Muscle of arm (tissue), 12 donors: ENCODE data around the gene HOXD8. TPM values are rescaled to one million over a fixed set of nuclear protein-coding genes. Genes with fewer than 3 reads are reported as not detected.
A peak's percentile ranks its signal among the peaks of the same experiment; 100 is the strongest.

Experiments used
- DNase-seq: peaks from one replicate; pipeline ENCODE4 v3.0.0-alpha.2; 2013
- polyA plus RNA-seq, 12 donors: library from polyadenylated mRNA; unstranded; fragments of 120-200 nt; gene quantifications; one replicate each; pipeline ENCODE4 v1.2.1, GENCODE V29; 2013; ENCODE audit not compliant: insufficient read length in 12 of 12

Gene HOXD8
- polyA plus RNA-seq, 12 donors: 27.3 to 47.7 (median 42.5) TPM; not detected in 1

DNA sequence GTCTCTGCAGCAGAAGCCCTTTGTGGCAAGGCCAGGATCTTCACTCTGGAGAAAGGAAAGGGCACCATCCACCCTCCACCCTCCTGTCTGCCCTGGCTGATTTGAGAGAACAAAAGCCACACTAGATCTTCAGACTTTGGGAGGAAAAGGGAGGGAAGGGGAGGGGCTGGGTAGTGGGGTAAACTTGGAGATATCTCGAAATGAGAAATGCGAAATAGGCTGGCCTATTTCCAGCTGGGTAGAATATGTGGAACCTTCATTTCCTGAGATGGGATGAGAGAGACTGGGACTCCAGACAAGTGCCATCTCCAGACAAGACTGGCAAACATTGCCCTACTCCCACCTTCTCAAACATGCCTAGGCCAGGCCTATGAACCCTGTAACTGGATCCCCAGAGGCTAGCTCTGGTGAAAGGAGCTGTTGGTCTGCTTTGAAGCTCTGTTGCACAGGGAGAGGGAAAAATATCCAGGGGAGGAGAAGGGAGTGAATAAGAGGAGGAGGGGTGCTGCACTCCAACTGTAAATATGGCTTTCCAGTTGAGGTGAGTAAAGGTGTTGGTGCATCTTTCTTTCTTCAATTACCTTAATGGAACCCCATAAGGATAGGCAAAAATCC lies 28.2 kb upstream of the HOXD8 start:
- no peak for DNase-seq

DNA sequence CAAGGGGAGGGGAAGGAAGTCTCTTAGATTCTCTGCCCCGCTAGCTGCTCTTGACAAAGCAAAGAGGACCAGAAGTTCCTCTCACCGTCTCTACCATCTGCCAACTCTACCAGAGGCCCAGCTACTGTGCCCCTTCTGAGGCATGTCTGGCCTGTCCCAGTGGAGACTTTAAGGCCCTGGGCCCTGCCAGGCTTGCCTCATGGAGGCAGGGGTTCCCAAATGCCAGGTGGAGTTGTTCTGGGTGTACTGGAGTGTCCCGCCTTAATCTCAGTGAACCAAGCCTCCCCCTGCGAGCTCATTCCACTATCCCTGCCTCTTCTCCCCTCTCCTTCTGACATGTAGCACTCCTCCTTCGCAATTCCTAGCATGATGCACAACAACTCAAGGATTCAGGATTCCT lies 27.7 kb upstream of the HOXD8 start:
- DNase-seq: no peak

DNA sequence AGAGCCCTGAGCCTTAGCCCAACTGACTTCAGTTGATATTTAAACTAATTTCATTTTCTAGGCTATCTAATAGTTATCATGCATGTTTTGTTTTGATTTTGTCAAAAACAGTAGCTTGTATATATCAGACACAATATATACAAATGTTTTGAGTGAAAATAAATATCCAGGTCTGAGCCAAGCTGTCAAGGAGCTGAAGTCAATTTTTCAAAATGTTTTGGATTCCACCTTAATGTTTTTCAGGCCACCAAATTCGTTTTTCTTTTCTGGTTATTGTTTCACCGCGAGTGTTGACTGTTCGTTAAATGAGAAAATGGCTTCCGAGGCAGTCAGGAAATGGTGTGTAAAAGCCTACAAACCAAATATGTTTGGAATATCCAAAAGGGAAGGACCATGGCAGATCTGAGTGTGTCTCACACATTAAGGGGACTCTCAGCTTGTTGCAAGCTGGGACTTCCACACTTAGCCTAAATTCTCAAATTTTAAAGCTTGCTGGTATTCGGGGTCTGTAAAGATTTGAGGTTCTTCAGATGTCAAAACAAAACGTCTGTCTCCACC lies 27.1 kb upstream of the HOXD8 start:
- DNase-seq: no peak

DNA sequence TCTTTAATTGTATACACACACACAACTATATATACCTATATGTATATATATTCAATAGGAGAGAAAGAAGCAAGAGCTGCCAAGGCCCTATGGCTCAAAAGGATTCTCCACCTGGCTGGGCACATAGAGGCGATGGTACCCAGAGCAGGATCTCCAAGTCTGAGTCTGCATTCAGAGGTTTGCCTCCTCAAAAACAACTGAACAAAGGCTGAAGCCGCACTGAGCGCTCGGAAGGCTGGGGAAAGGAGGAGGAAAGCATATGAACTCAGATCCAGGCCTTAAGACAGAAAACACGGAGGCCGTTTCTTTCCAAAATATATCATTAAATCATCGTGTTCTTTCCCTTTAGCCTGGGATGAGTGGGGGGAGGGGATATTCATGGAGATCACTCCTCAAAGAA lies 26.3 kb upstream of the HOXD8 start:
- DNase-seq: no peak

- DNase-seq: no peak
Measured at GRCh38 chr2:176103742-176104315, 25.7 kb upstream of the HOXD8 start.

GRCh38 chr2:176104316-176105077 lies 25.0 kb upstream of the HOXD8 start:
- no peak for DNase-seq

GRCh38 chr2:176105078-176105729 lies 24.3 kb upstream of the HOXD8 start:
- DNase-seq: no peak

GRCh38 chr2:176105730-176106580 lies 23.6 kb upstream of the HOXD8 start:
- no peak for DNase-seq

DNA sequence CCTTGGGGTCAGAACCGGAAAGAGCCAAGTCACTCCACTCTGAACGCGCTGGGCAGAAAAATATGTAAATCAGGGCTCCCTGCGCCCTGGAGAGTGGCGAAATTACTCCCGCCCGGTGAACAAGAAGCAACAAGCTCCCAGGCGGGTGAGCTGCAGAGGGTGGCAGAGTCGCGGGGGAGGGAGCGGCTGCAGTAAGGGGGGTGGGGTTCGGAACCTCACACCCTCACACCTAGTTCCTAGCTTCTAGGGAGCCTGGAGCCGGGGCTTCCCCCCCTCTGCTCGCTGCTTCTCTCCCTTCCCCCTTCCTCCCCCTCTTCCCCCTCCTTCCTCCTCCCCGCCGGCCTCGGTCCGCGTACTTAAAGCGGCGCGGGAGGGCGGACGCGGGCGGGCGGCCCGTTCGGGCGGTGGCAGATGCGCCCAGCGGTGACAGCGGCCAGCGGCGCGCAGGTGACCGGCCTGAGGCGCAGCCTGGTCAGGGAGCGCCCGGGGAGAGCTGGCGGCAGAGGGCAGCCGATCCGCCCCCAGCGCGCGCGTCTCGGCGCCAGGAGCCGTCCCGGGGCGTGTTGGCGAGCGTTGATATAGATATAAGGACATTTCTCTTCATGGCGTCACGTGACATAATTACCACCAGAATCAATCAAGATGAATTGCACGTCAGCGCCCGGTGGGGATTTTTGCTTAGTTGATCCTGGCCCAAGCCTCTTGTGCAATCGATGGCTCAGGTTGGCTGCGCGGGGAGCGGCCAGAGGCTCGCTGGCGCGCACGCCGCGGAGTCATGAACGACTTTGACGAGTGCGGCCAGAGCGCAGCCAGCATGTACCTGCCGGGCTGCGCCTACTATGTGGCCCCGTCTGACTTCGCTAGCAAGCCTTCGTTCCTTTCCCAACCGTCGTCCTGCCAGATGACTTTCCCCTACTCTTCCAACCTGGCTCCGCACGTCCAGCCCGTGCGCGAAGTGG lies 22.6 kb upstream of the HOXD8 start, which contains the start of gene HOXD11:
HOXD11 (plus strand) TSS at position 700 of the 959 bp plus-strand sequence; CDS start at position 776, 76 bp downstream.
- no peak for DNase-seq

GRCh38 chr2:176107731-176108181 lies 21.7 kb upstream of the HOXD8 start:
- DNase-seq: no peak

GRCh38 chr2:176109192-176109901 lies 20.2 kb upstream of the HOXD8 start:
- no peak for DNase-seq

- no peak for DNase-seq
Measured at GRCh38 chr2:176109946-176110345, 19.6 kb upstream of the HOXD8 start.

- DNase-seq: no peak
Measured at GRCh38 chr2:176110415-176111308, 18.8 kb upstream of the HOXD8 start.

DNA sequence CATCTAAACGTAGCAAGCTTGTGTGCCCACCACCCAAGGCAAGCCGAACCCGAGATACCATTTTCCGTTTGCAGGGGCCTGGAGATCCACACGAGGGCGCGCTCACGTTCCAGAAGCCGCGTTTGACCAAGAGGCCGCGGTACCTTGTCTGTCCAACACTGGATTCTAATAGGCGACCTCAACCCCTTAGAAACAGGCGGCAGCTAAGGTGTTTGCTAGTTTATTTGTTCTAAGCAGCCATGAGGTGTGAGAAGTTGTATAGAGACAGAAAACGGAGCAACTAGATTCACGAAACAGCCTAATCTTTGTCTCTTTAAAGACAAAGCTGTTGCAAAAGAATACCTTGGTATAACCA lies 18.2 kb upstream of the HOXD8 start:
- DNase-seq: peak; percentile 81

DNA sequence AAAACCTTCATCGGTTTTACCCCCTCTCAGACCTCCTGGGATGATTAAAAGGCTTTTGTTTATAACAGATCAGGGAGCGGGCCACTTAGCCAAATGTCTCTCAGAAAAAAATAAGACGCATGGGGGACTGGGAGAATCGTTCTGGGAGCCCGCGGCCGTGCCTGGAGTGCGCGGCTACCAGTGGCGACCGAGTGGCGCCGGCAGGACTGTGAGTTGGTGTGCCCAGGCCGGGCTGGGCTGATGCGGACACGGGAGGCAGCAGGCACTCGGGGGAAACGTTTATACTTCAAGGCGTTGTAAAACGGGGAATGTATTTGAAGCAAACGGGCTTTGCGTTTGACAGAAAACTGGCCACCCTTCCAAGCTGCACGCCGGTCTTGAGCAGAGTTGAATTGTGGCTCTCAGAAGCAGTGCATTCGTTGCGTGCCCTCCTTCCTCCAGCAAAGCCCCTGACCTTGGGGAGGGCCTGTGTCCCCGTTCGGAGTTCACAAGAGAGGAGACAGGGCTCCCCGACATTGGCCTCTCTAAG lies 17.6 kb upstream of the HOXD8 start:
- DNase-seq: no peak

DNA sequence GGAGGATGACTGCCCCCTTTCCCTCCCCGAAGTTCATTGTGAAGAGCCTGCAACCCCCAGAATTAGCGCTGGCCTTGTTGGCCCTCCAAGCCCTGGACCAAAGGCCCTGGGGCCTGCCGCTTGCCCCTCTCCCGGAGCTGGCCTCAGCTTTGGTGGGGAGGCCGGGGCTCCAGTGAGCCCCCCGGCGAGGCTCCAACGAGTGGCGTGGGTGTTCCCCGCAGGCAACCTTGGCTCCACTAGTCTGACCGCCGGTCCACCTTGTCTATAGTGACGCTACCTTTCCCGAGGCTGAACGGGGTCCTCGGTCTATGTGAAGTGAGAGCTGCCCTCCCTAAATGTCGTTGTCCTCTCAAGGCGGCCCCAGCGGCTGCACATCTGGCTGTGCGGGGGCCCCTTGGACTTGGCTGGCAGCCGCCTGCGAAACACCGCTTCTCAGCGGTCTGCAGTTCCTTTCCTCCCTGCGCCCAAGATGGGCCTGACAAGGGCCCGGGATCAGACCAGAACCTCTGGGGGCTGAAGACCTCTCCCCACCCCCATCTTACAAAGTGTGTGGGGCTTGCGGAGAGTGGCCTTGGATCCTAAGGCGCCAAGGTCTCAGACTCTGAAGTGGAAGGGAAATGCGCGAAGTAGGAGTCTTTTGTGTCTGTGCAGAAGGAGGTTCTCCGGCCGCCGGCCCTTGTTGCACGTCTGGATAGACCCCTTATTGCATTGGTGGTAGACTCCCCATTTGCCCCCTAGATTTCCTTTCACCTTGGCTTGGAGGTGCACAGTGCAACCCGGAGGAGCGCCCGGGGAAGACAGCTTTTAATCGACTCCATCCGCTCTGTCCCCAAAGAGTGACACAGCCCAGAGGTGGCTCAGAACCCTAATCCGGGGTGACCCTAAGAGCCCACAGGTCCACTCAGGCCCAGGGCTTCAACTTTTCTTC lies 16.9 kb upstream of the HOXD8 start:
- no peak for DNase-seq
